GM21576 (cell line): ENCODE data around the gene GRK1.
"Not testable (repeated sequence)": the region's sequence is repeated elsewhere in the genome, so short reads cannot be mapped to it uniquely, and the experiment has no call there.

ENCODE experiments used
- ATAC-seq: cut with Tn5 transposase; IDR thresholded peaks from one replicate; pipeline ENCODE4 v1.9.1; 2021; ENCODE audit warnings: mild to moderate bottlenecking, moderate library complexity; ENCODE audit not compliant: unreplicated experiment

The GRK1 gene

DNA sequence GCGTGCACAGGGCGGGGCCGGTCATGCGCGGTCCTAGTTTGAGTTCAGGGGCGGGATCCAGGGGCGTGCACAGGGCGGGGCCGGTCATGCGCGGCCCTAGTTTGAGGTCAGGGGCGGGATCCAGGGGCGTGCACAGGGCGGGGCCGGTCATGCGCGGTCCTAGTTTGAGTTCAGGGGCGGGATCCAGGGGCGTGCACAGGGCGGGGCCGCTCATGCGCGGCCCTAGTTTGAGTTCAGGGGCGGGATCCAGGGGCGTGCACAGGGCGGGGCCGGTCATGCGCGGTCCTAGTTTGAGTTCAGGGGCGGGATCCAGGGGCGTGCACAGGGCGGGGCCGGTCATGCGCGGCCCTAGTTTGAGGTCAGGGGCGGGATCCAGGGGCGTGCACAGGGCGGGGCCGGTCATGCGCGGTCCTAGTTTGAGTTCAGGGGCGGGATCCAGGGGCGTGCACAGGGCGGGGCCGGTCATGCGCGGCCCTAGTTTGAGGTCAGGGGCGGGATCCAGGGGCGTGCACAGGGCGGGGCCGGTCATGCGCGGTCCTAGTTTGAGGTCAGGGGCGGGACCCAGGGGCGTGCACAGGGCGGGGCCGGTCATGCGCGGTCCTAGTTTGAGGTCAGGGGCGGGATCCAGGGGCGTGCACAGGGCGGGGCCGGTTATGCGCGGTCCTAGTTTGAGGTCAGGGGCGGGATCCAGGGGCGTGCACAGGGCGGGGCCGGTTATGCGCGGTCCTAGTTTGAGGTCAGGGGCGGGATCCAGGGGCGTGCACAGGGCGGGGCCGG is 58.5 kb downstream of the GRK1 start:
- not testable (repeated sequence) for ATAC-seq

DNA sequence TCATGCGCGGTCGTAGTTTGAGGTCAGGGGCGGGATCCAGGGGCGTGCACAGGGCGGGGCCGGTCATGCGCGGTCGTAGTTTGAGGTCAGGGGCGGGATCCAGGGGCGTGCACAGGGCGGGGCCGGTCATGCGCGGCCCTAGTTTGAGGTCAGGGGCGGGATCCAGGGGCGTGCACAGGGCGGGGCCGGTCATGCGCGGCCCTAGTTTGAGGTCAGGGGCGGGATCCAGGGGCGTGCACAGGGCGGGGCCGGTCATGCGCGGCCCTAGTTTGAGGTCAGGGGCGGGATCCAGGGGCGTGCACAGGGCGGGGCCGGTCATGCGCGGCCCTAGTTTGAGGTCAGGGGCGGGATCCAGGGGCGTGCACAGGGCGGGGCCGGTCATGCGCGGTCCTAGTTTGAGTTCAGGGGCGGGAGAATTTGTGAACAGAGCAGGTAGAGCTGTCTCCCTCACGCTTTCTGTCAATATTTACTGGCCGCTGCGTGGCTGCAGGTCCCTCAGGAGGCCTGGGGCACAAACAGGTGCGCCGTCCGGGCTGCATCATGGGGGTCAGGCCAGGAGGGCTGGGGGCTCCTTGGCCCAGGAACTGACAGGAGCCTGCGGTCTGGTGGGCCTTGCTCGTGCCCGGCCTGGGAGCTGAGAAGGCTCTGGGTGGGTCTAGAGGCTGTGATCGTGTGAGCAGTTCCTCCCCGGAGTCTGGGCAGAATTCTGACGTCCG is 59.2 kb downstream of the GRK1 start:
- ATAC-seq, result not testable (repeated sequence)

DNA sequence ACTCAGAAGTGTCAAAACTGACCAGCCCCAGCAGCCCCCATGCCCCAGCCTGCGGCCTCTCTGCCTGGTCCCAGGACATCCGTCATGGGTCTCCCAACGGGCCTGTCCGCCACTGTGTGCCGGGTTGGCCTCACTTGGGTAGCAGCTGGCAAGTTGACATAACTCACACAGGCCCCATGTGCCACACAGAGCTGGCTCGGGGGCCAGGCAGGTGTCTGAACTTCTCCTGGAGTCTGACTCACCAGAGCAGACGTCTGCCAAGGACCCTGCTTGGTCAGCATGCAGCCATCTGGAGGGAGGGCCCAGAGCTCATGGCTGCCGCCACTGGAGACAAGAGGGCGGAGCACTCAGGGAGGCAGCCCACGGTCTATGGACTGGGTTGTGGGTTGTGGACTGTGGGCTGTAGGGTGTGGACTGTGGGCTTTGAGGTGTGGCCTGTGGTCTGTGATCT is 60.0 kb downstream of the GRK1 start:
- ATAC-seq, result no peak

DNA sequence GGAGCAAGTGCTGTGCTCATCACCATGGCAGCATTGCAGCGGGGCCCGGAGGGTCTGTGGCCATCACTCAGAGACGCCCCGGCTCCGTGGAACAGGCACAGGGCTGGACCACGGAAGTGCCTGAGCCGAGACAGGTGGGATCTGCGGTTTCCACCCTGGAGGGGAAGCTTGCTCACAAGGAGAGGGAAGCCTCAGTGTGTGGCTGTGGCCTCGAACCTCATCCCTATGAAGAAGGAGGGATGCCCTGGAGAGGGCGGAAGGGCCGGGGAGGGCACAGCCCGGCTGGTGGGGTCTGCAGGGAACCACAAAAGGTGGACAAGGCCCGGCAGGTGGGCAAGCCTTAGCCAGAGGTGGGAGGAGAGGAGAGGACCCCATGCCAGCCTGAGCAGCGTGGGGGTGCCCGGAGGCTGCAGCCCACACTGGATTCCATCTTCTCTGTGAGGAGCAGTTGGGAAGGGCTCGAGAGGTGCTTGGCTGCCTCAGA is 61.6 kb downstream of the GRK1 start:
- ATAC-seq, result no peak

GRCh38 chr13:113729187-113730019 is 62.4 kb downstream of the GRK1 start:
- ATAC-seq, result no peak

- no peak for ATAC-seq
These were observed 63.3 kb downstream of the GRK1 start for GRCh38 chr13:113730258-113730691.

DNA sequence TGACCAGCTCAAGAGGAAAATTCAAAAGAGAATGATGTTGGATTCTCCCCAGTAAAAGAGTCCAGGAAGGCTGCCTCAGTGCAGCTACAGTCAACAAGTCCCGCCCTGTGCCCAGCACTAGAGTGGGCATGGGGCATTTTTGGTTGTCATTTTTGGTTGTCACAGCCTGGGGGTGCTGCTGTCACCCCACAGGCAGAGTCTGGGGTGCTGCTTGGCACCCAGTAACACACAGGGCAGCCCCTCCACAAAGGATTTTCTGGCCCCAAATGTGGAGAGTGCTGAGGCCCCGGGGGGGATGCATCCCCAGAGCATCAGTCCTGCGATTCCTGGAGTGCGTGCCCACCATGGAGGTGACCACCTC is 63.8 kb downstream of the GRK1 start:
- no peak for ATAC-seq

DNA sequence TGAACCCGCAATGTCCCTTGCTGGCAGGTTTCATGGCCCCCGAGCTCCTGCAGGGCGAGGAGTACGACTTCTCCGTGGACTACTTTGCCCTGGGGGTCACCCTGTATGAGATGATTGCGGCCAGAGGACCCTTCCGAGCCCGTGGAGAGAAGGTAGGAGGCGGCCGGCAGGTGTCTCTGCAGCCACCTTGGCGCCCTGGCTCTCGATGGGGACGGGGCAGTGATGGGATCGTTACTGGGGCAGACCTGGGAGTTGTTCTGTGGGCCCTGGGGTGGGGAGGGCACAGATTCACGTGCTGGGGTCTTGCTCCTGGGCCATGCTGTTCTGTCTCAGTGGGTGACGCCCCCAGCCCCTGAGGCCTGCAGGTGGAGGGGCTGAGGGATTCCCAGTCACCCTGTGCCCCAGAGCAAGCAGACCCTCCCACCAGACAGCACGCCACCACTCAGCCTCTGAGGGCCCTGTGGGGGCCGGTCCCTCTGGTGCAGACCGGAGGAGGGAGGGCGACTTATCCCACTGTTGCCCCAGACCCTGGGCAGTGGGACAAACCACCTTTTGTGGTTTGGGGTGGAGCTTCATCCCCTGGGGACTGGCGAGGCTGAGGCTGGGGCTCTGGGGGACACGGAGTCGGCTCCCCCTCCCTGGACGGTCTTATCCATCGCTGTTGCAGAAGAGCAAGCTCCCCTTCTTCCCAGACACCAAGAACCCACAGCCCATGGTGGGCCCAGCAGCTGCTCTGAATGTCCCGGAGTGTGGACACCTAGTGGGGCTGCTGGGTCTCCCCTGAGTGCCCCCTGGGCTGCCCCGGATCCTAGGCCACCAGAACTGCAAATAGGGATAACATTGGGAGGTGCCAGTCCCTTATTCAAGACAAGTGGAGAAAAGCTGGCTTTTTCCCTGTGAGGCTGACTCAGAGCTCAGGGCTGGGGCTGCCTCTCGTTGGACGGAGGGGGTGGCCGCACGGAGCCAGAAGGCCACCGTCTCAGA is 64.5 kb downstream of the GRK1 start:
- ATAC-seq, result no peak

GRCh38 chr13:113732176-113732960 is 65.3 kb downstream of the GRK1 start:
- no peak for ATAC-seq

GRCh38 chr13:113732961-113733950 is 66.2 kb downstream of the GRK1 start:
- ATAC-seq, result no peak

DNA sequence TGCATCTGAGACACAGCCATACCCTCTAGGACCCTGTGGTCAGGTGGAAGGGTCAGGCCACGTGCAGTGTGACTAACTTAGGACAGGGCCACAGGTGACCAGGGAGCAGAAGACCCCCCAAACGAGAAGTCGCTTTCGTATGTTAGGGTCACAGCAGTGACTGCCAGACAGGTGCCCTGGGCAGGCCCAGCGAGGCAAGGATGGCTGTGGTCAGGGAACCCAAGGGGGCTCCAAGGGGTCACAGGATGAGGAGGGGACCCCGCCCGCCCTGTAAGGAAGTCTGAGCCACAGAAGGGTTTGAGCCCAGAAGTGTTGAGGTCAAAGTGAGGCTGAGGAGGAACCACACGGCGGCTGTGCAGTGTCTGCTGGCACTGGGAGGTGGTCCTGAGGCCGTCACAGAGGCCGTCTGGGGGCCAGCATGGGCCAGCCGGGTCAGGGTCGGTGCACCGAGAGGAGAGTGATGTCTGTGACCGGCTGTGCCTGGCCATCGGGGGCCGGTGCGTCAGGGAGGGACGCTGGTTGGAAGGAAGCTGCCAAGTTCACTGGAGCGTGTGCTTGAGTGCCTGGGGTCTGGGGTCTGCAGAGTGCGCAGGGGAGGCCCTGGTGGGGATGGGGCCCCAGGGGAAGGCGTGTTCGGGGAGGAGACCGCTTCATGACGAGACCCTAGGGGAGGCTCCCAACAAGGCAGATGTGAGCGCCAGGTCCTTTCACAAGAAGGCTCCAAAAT is 67.2 kb downstream of the GRK1 start:
- ATAC-seq, result no peak

DNA sequence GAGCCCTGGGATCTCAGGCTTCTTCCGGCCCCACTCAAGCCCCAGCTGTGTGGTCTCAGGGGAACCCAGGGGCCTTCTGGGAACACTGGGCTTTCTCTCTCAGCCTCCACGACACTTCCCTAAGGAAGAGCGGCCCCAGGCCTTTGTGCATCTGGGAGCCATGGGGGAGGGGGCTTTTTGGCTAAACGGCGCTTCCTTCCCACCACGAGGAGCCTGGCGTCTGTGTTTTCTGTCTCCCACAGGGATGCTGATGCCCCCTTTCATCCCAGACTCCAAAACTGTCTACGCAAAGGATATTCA is 67.8 kb downstream of the GRK1 start:
- no peak for ATAC-seq

DNA sequence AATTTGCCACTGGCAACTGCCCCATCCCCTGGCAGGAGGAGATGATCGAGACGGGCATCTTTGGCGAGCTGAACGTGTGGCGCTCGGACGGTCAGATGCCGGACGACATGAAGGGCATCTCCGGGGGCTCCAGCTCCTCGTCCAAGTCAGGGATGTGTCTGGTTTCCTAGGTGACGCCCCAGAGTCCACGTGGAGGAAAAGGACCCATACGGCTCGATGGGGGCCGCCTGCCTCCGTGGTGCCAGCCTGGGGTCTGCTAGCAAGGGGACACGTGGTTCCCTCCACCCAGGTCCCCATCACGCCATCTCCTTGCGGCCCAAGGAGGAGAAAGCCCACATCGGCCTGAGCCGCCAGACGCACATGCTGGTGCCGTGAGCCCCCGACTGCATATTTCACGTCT is 68.2 kb downstream of the GRK1 start:
- no peak for ATAC-seq

DNA sequence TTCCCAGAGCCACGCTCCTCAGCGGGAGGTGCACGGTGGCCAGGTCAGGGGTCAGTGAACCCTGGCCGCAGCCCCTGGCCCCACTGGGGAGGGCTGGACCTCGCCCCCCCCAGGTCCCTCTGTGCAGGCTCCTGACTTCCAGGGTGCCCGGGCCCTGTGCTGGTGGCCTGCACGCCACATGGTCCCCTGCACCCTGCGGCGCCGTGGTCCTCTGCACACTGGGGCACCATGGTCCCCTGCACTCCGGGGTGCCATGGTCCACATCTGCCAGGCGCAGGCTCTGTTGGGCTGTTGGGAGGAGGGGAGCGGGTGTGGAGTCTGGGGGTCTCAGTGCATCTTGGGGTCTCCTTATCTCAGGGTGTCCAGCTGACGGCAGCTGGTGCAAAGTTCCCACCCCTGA is 68.7 kb downstream of the GRK1 start:
- no peak for ATAC-seq

DNA sequence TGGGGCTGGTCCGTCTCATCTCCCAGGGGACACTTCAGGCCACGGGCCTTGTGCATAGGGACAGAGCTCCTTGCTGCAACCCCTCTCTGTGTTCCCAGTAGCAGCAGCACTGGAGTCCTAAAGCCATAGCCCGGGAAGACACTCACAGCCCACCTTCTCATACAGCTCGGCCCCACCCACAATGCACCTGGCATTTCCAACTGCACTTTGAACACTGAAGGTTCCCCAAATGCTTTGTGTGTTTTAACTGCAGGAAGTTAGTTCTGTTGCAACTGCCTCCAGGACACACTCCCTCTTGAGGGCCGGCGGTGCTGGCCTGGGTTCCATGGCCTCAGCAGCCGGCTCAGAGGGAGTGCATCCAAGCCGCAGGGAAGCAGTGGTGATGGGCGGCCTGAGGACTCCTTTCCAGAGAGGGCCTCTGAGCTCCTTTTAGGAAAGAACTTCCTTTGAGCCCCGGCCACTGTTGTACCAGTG is 69.3 kb downstream of the GRK1 start:
- no peak for ATAC-seq

GRCh38 chr13:113737803-113738202 is 70.8 kb downstream of the GRK1 start:
- no peak for ATAC-seq

DNA sequence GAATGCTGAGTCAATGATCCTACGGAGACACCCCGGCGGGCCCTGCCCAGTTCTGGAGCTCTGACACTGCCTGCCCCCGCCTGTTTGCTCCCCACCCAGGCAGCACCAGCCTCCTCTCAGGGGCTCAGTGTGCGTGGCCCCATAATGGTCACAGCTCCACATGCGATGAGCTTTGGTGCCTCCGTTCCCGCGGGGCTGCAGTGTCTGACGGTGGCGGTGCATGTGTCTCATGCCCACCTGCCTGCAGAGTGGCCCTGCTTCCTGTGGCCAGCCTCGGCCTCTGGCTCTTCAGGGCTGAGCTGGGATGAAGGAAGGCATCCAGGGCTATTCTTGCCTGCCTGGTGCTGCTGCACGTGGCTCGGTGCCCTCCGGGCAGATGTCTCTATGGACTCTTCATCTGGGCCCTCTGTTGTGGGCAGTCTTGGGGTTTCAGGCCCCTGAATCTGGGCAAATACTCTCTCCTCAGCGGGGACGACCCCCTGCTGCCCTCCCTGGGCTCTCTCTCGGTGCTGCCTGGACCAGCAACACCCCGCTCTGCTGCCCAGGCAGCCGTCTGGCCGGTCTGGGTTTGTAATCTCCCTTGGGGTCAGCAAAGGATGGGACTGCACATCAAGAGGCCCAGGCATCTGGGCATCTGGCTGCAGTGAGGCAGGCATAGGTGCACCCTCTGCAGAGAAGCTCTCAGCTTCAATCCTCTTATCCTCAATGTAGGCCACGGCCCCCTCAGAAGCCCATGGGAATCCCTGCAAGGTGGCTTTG is 72.7 kb downstream of the GRK1 start:
- ATAC-seq, result no peak
